AG09319 (cell line): ENCODE results near the gene LLGL2.

Experiments
- DNase-seq: peaks from one replicate; pipeline ENCODE4 v3.0.0-alpha.2; 2010; ENCODE audit warnings: low read depth; ENCODE audit errors: extremely low read depth
- TF ChIP-seq, protein P1 (sequence below): IDR thresholded peaks from 2 replicates; pipeline ENCODE4 v1.5.1; 2011; ENCODE audit warnings: low read depth, mild to moderate bottlenecking, inconsistent platforms, low read length, moderate library complexity

Gene LLGL2

DNA sequence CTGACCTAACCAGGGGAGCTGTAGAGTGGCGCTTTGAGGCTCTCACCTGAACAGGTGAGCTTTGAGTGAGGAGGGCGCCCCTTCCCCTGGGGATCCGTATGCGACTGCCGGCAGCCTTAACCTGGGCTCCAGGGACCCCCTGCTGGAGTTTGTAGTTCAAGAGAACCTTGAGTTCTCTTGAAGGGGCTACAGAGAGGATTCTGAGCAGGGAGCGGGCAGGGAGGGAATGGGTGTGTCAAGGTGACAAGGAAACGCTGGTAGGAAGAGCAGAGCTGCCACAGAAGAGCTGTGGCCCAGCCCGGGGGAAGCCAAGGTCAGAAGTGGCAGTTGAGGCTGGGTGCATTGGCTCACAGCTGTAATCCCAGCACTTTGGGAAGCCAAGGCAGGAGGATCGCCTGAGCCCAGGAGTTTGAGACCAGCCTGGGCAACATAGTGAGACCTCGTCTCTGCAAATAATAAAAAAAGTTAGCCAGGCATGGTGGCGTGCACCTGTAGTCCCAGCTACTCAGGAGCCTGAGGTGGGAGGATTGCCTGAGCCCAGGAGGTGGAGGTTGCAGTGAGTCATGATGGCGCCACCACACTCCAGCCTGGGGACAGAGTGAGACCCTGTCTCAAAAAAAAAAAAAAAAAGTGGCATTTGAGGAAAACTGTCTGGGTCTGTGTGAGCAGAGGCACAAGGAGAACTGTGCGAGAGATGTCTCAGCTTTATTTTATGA is 1.2 kb downstream of the LLGL2 start:
- DNase-seq: no peak
- TF ChIP-seq, protein P1, sequence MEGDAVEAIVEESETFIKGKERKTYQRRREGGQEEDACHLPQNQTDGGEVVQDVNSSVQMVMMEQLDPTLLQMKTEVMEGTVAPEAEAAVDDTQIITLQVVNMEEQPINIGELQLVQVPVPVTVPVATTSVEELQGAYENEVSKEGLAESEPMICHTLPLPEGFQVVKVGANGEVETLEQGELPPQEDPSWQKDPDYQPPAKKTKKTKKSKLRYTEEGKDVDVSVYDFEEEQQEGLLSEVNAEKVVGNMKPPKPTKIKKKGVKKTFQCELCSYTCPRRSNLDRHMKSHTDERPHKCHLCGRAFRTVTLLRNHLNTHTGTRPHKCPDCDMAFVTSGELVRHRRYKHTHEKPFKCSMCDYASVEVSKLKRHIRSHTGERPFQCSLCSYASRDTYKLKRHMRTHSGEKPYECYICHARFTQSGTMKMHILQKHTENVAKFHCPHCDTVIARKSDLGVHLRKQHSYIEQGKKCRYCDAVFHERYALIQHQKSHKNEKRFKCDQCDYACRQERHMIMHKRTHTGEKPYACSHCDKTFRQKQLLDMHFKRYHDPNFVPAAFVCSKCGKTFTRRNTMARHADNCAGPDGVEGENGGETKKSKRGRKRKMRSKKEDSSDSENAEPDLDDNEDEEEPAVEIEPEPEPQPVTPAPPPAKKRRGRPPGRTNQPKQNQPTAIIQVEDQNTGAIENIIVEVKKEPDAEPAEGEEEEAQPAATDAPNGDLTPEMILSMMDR: no peak

DNA sequence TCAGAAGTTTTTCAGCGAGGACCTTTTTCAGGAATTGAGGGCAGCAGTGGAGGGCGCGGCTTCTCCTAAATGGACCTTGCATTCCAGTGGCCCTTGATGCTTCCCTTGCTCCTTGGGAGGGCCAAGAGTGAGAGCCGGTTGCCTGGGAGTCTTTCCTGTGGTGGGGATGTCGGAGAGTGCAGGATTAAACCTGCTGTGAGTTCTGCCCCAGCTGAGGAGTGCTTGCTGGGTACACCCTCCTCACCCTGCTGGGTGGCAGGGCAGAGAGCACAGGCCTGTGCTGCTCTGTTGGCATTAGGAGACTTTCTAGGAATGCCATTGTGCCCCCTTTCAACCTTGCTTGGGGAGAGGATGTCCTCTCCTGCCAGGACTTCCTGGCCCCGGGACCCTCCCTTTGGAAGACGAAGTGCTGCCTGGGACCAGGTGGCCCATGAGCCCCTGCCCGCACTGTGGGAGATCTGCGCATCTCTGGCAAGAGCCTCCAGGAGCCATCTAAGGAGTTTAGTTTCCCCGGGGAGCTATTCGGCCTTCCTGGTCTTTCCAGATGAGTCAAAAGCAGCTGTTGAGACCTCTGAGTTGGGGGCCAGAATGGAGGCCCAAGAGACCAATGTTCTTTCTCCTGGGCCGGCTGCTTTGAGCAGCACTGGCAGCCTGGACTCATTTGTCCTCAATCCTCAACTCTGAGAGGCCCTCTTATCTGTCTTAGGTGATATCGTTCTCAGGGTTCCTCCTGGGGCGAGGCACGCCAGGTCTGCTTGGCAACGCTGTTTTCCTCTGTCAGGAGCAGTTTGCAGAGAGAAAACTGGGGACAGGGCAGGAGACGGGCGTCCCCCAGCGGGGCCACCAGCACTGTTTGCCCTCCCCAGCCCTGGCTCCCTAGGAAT is 5.6 kb downstream of the LLGL2 start:
- no peak for DNase-seq
- TF ChIP-seq, protein P1: no peak

DNA sequence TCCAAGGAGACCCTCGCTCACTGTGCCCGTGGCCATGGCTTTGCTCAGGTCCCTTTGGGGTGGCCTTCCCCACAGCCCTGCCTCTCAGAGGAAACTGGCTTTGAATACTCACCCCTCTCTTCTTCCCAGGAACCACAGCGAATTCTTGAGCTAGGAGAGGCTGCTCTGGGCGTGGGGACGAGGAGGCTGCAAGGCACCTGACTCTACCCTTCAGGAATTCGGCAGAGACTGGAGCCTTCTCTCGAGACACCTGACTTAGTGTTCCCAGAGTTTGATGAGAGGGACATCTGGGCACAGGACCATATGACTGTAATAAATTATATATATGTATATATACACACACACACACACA is 6.2 kb downstream of the LLGL2 start:
- TF ChIP-seq, protein P1: no peak
- no peak for DNase-seq

DNA sequence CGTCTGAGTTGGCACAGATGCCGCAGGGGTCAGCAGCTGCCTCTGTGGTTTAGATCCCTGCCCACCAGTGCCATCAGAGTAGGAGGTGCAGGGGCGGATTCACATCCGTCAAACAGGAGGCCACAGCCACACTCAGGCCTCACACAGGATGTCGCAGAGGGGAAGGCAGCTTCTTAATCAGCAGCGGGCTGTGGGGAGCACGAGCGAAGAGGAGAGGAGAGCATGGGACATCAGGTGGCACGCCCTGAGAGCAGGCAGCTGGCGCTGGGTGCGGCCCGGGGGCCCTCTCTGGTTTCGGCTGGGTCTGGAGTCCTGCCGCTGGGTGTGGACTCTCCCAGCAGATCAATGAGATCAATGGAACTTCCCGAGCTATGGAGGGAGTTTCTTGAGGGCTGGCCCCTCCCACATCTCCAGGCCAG is 9.6 kb downstream of the LLGL2 start:
- TF ChIP-seq, protein P1: no peak

DNA sequence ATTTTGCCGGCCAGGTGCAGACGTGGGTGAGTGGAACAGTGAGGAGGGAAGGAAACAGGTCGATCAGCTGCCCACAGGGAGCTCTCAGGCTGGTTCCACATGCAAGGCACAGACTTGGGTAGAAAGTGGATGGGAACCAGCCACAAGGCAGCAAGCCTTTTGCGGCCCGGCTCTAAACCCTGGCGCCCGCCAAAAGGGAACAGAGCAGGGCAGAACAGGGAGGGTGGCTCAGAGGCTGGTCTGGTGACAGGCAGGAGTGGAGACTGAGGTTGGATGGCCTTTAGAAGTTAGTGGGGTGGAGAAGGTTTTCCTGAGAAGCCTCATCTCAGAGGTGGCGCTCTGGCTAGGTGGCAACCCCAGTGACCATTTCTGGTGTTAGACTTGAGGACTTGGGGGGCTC is 10.4 kb downstream of the LLGL2 start:
- TF ChIP-seq, protein P1: no peak
- no peak for DNase-seq

More for the DNA sequence above, 9.6 kb downstream of the LLGL2 start:
- DNase-seq: no peak

DNA sequence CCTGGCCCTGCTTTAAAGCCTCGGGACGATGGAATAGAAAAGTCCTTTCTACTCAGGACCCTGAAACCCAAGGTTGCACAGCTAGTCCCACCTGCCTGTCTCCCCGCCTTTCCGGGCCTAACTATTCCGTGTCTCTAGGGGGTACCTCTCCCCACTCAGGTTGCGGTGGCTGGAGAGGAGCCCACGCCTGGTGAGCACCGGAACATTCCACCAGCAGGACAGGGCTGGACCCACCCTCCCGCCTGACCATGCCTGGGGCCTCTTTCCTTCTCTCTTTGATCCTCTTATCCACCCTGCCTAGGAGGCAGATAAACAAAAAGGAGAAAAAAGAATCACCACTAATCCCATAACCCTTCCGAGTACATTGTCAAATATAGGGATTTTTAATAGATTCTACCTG is 10.9 kb downstream of the LLGL2 start:
- TF ChIP-seq, protein P1: no peak
- no peak for DNase-seq

DNA sequence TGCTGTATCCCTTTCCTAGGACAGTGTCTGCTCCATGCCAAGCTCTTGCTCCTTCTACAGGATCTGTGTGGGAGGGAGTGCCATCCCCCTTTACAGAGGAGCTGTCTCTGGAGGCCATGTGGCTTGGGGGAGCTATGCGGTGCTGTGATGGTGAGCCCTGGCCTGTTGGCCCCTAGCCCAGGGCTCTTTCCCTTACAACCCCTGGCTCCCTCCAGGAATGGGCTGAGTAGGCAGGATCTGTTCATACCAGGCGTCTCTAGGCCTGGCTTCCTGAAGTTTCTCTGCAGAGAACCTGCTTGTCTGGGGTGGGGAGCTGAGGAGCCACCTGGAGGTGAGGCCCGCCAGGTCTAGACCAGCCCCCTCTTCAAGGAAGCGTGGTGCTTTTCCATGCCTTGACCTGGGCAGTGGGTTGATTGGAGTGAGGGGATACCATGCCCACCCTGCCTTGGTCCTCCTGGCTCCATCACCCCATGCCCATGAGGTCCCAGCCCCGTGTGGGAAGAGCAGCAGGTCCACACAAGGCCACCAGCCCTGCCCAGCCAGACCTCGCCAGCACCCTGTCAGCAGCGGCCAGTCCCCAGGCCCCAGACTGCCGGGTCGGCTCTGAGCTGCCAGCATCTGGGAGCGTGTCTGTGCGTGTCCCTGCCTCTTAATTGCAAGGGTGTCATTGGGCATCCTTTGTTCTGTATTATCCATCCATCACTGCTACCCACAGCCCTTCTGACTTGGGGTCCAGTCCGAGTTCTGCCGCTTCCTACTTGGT is 14.7 kb downstream of the LLGL2 start:
- TF ChIP-seq, protein P1: no peak
- no peak for DNase-seq
